CD4-positive, alpha-beta T cell (primary cell): ENCODE measurements around the gene PUM2. TPM values are rescaled to one million over a fixed set of nuclear protein-coding genes. Genes with fewer than 3 reads are reported as not detected.

Experiments used
- ATAC-seq: fragments of 200-7000 bp; cut with Tn5 transposase; one replicate; pipeline ENCODE4 v1.10.0; 2022; ENCODE audit warnings: mild to moderate bottlenecking; ENCODE audit not compliant: poor library complexity
- CTCF ChIA-PET: fragments of 350-600 bp; sonication (Branson Sonifier 250); formaldehyde crosslinking; loops from one replicate; lab custom pipeline; 2021; ENCODE audit warnings: antibody characterized with exemption, inconsistent platforms; lab: Charles Lee
- POLR2A ChIA-PET: fragments of 350-600 bp; sonication (Branson Sonifier 250); formaldehyde crosslinking; loops from one replicate; lab custom pipeline; 2021; ENCODE audit warnings: antibody characterized with exemption, inconsistent platforms; lab: Charles Lee
- DNase-seq, 14 experiments: peaks; one replicate each; pipeline ENCODE4 v3.0.0-alpha.2; 2013 to 2020; ENCODE audit warnings: mixed read lengths in 2 of 14
- H3K27ac ChIP-seq, 2 donors: one replicate each; pipeline versions ENCODE4 v1.5.1 to v1.7.0; 2013; ENCODE audit warnings: low read length in 2 of 2, low read depth in 1 of 2, mild to moderate bottlenecking in 1 of 2
- H3K27me3 ChIP-seq, 2 experiments: 1 replicate in 1 of 2; 2 replicates in 1 of 2; pipeline versions ENCODE4 v1.6.1 to v1.7.0; 2013; ENCODE audit warnings: low read length in 2 of 2, control low read depth in 1 of 2, mild to moderate bottlenecking in 1 of 2, moderate library complexity in 1 of 2; ENCODE audit not compliant: insufficient read depth in 2 of 2, control insufficient read depth in 1 of 2
- H3K36me3 ChIP-seq: one replicate; pipeline ENCODE4 v1.6.1; 2013; ENCODE audit warnings: low read length, control low read depth; ENCODE audit not compliant: insufficient read depth
- H3K4me1 ChIP-seq: one replicate; pipeline ENCODE4 v1.6.1; 2013; ENCODE audit warnings: low read length, control low read depth; ENCODE audit not compliant: insufficient read depth
- H3K4me3 ChIP-seq: one replicate; pipeline ENCODE4 v1.5.1; 2013; ENCODE audit warnings: mild to moderate bottlenecking, low read length, moderate library complexity
- H3K9me3 ChIP-seq, 2 experiments: 1 replicate in 1 of 2; 2 replicates in 1 of 2; pipeline versions ENCODE4 v1.6.1 to v1.7.0; 2013; ENCODE audit warnings: low read length in 2 of 2, mild to moderate bottlenecking in 2 of 2, control low read depth in 1 of 2, moderate library complexity in 1 of 2; ENCODE audit not compliant: control insufficient read depth in 1 of 2, insufficient read depth in 1 of 2
- H3K27ac Mint-ChIP-seq: one replicate; pipeline ENCODE4 v1.8.0; 2020; ENCODE audit warnings: mixed read lengths
- H3K27me3 Mint-ChIP-seq: one replicate; pipeline ENCODE4 v1.8.0; 2021; ENCODE audit warnings: mixed read lengths
- H3K36me3 Mint-ChIP-seq: one replicate; pipeline ENCODE4 v1.8.0; 2021; ENCODE audit warnings: low read depth, mixed read lengths
- H3K4me1 Mint-ChIP-seq: one replicate; pipeline ENCODE4 v1.8.0; 2021; ENCODE audit warnings: low read depth, mixed read lengths
- H3K4me3 Mint-ChIP-seq: one replicate; pipeline ENCODE4 v1.8.0; 2020; ENCODE audit warnings: mild to moderate bottlenecking, mixed read lengths
- H3K9me3 Mint-ChIP-seq: one replicate; pipeline ENCODE4 v1.8.0; 2020; ENCODE audit warnings: mixed read lengths
- CTCF ChIP-seq: fragments of 200-600 bp; IDR thresholded peaks from one replicate; pipeline ENCODE4 v1.8.0; 2022; ENCODE audit warnings: antibody characterized with exemption, mild to moderate bottlenecking
- intact Hi-C, 2 experiments: fragments of 100-400 bp; cut with DNase I in 1 of 2; cut with micrococcal nuclease in 1 of 2; formaldehyde crosslinking; loops; one replicate each; pipeline versions ENCODE4 v1.15.1 to v1.9.0; 2023 to 2025; cut with DNase I, micrococcal nuclease
- total RNA-seq, 174 experiments: library from RNA in 2 of 174; stranded (reverse) in 2 of 174; gene quantifications; one replicate each; pipeline ENCODE4 v1.2.3 and lab custom pipeline; 2021 to 2026

PUM2 gene
- total RNA-seq, 2 experiments from 2014 or later: 94.9 to 95.4 TPM

- Histone ChIP-seq H3K36me3 (no peaks in the 10 kb centered on the region), H3K27me3 (no peaks in the 10 kb centered on the region), H3K4me3 (no peak overlapping the region), H3K27ac (no peak overlapping the region), H3K4me1 (no peaks in the 10 kb centered on the region), H3K9me3 (no peaks in the 10 kb centered on the region)
- POLR2A ChIA-PET: no interaction called here
- Mint-ChIP-seq H3K4me3 (no peak overlapping the region), H3K9me3 (no peaks in the 10 kb centered on the region), H3K36me3 (no peaks in the 10 kb centered on the region), H3K4me1 (no peaks in the 10 kb centered on the region), H3K27ac (no peak overlapping the region), H3K27me3 (peaks cover 4% of the 10 kb centered on the region)
- no peak for TF ChIP-seq CTCF
- CTCF ChIA-PET: no interaction called here
- ATAC-seq (no peak), DNase-seq (no peak)
- intact Hi-C loops: no loop called here
These were observed 12.9 kb upstream of the PUM2 start for GRCh38 chr2:20363578-20363977.

DNA sequence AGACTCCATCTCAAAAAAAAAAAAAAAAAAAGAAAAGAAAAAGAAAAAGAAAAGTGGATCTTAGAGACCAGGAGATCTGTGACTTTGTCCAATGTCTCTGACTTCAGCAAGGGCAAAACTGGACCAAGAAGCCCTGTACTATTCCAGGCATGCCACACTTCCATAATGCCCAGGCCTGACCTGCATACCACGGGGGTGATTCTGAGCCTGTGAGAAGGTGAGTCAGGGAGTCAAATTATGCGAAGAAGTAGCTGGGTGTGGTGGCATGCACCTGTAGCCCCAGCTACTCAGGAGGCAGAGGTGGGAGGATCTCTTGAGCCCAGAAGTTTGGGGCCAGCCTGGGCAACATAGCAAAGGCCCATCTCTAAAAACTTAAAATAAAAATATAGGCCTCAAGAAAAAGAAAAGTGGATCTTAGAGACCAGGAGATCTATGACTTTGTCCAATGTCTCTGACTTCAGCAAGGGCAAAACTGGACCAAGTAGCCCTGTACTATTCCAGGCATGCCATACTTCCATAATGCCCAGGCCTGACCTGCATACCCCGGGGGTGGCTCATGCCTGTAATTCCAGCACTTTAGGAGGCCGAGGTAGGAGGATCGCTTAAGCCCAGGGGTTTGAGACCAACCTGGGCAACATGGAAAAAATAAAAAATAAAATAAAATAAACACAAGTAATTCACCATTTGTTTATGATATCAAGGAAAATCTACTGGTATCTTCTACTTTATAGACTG is 12.2 kb upstream of the PUM2 start:
- Histone ChIP-seq H3K36me3 (no peaks in the 10 kb centered on the region), H3K27ac (no peak overlapping the region), H3K27me3 (no peaks in the 10 kb centered on the region), H3K4me1 (no peaks in the 10 kb centered on the region), H3K9me3 (no peaks in the 10 kb centered on the region), H3K4me3 (no peak overlapping the region)
- H3K27ac Mint-ChIP-seq: no peak overlapping the region
- H3K4me3 Mint-ChIP-seq: no peak overlapping the region
- CTCF ChIA-PET: no interaction called here
- no peak for DNase-seq
- POLR2A ChIA-PET: no interaction called here
- H3K9me3 Mint-ChIP-seq: no peaks in the 10 kb centered on the region
- TF ChIP-seq CTCF: no peak
- H3K27me3 Mint-ChIP-seq: peaks cover 4% of the 10 kb centered on the region
- H3K36me3 Mint-ChIP-seq: no peaks in the 10 kb centered on the region
- no peaks in the 10 kb centered on the region for H3K4me1 Mint-ChIP-seq
- intact Hi-C loops: no loop called here
- no peak for ATAC-seq

- H3K27ac ChIP-seq: no peak overlapping the region
- intact Hi-C loops: no loop called here
- no peak for TF ChIP-seq CTCF
- CTCF ChIA-PET: no interaction called here
- Mint-ChIP-seq H3K27ac (no peak overlapping the region), H3K27me3 (peaks cover 4% of the 10 kb centered on the region), H3K4me3 (no peak overlapping the region), H3K9me3 (no peaks in the 10 kb centered on the region), H3K36me3 (no peaks in the 10 kb centered on the region), H3K4me1 (no peaks in the 10 kb centered on the region)
- no peaks in the 10 kb centered on the region for H3K36me3 ChIP-seq
- H3K4me1 ChIP-seq: no peaks in the 10 kb centered on the region
- H3K4me3 ChIP-seq: no peak overlapping the region
- DNase-seq (no peak), ATAC-seq (no peak)
- POLR2A ChIA-PET: no interaction called here
- H3K27me3 ChIP-seq: no peaks in the 10 kb centered on the region
- no peaks in the 10 kb centered on the region for H3K9me3 ChIP-seq
These were observed 11.2 kb upstream of the PUM2 start for GRCh38 chr2:20361893-20362292.
